Measurements from ENCODE around the gene CRYM.
"Not testable (repeated sequence)": the region's sequence is repeated elsewhere in the genome, so short reads cannot be mapped to it uniquely, and the experiment has no call there.

Gene CRYM

GRCh38 chr16:21302898-21303528 is 24.9 kb upstream of the CRYM start:
- TF ChIP-seq CTCF (IDR thresholded peaks at IDR 0.05; ENCODE audit: control insufficient read depth, extremely low read depth, insufficient read depth) = no peak
- DNase-seq (ENCODE audit: low read depth) = no peak
- H3K4me3 ChIP-seq (ENCODE audit: low read depth, low read length) = no peak overlapping the region

DNA sequence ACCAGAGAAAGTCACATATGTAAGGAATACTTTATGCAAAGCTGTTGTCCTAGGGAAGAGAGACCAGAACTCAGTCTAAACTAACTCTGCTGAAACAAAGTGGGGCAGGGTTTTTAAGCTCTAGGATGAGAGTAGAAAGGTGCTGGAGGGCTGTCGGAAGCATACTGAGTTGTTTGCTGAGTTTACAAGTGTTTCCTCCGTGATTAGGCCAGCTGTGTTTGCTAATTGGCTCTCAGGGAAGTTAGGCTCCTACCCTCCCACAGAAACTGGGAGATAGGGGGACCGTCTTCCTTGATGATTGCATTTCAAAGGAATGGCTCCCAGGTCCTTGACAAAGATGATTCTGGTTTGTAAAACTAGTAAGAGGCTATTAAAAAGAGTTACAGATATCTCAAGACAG is 24.4 kb upstream of the CRYM start:
- no peak for TF ChIP-seq CTCF (IDR thresholded peaks at IDR 0.05; ENCODE audit: control insufficient read depth, extremely low read depth, insufficient read depth)
- no peak for DNase-seq (ENCODE audit: low read depth)
- peak overlapping the region; percentile 71; the same call in 1 of the 2 replicates for H3K4me3 ChIP-seq (ENCODE audit: low read depth, low read length)

DNA sequence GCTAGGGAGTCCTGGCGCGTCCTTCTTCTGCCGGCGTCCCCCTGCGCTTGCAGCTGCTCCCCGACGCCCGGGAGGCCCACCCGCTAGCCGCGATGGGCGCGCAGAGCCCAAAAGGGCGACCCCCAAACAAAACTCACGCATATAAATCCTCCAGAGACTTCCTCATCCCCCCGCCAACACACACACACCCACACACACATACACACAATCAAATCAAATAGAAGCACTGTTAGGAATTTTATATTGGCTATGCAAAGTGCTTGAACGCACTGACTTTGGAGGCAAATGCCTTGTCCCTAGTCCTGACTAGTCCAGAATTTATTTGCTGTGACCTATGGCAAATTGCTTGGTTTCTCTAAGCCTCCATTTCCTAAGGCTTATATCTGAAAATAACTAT is 23.8 kb upstream of the CRYM start:
- no peak for DNase-seq (ENCODE audit: low read depth)
- H3K4me3 ChIP-seq (ENCODE audit: low read depth, low read length) = peak overlapping the region; percentile 71
- no peak for TF ChIP-seq CTCF (IDR thresholded peaks at IDR 0.05; ENCODE audit: control insufficient read depth, extremely low read depth, insufficient read depth)

GRCh38 chr16:21301168-21301894 is 23.2 kb upstream of the CRYM start:
- H3K4me3 ChIP-seq (ENCODE audit: low read depth, low read length) = peak overlapping the region; percentile 71
- peak; percentile 56 for TF ChIP-seq CTCF (IDR thresholded peaks at IDR 0.05; ENCODE audit: control insufficient read depth, extremely low read depth, insufficient read depth)
- peak; percentile 38 for DNase-seq (ENCODE audit: low read depth)

DNA sequence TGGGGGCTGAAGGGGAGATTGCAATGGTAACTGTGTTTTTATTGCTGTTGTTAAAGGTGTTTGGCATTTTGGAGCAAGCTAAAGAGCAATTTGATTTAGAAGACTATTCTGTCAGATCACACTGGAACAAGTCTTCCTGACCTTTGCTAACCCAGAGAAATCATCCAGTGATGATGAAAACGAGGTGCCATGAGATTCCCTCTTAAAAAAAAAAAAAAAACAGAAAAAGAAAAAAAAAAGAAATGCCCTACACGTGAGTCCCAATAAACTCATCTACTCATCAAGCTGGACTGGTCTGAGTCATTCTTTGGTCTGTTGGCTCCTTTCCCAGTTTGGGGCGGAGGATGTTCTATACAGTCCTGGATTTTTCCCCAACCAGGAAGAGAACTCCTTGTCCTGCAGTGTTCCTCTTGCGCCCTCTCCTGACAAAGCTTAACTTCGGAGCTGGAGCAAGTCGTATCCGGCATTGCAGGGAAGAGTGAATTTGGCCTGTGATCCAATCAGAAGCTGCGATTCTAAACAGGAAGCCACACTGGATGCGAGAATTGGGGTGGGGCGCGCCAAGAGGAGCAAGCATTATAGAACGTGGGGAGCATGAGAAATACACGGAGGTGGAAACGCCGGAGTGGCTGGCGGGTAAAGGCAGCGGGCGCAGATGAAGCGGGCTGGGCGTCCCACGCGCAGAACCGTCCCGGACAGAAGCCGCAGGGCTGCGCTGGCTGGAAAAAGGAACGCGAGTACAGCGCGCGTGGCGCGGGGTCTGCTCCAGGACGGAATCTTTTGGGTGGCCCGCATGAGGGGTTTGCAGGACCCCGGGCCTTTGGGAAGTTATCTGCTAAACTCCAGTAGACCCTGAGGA is 22.4 kb upstream of the CRYM start:
- peak; percentile 100 for DNase-seq (ENCODE audit: low read depth)
- TF ChIP-seq CTCF (IDR thresholded peaks at IDR 0.05; ENCODE audit: control insufficient read depth, extremely low read depth, insufficient read depth) = peak; percentile 96
- H3K4me3 ChIP-seq (ENCODE audit: low read depth, low read length) = peak overlapping the region; percentile 71

GRCh38 chr16:21289789-21290188 is 11.7 kb upstream of the CRYM start:
- H3K4me3 ChIP-seq (ENCODE audit: low read depth, low read length); DNase-seq (ENCODE audit: low read depth): not testable (repeated sequence)

- no peak for TF ChIP-seq CTCF (IDR thresholded peaks at IDR 0.05; ENCODE audit: control insufficient read depth, extremely low read depth, insufficient read depth)
- H3K4me3 ChIP-seq (ENCODE audit: low read depth, low read length) = no peak overlapping the region
- peak; percentile 58 for DNase-seq (ENCODE audit: low read depth)
Observed at GRCh38 chr16:21285314-21285713, 7.2 kb upstream of the CRYM start.

All from LNCaP clone FGC (cell line).